ENCODE data around the gene GTF2I. TPM values are rescaled to one million over a fixed set of nuclear protein-coding genes. Genes with fewer than 3 reads are reported as not detected.
A peak's percentile ranks its signal among the peaks of the same experiment; 100 is the strongest.
"Not testable (repeated sequence)": the region's sequence is repeated elsewhere in the genome, so short reads cannot be mapped to it uniquely, and the experiment has no call there.

The GTF2I gene
- polyA plus RNA-seq (ENCODE audit: insufficient read length in 10 of 10) = 100 to 1,000 TPM; 110 to 215 (median 162) TPM
- long read RNA-seq, donor 1, full-length matches to known transcripts = 9 of 9 reads
- long read RNA-seq, donor 1, partial matches to known transcripts = 0 of 9 reads
- long read RNA-seq, donor 1, other reads (novel, unspliced or antisense) = 0 of 9 reads
- long read RNA-seq, donor 2, full-length matches to known transcripts = 7 of 7 reads
- long read RNA-seq, donor 2, partial matches to known transcripts = 0 of 7 reads
- long read RNA-seq, donor 2, other reads (novel, unspliced or antisense) = 0 of 7 reads
- long read RNA-seq, donor 3 = 0 reads
- long read RNA-seq, donor 4, full-length matches to known transcripts = 13 of 18 reads
- long read RNA-seq, donor 4, partial matches to known transcripts = 5 of 18 reads
- long read RNA-seq, donor 4, other reads (novel, unspliced or antisense) = 0 of 18 reads
- long read RNA-seq, donor 5, full-length matches to known transcripts = 9 of 42 reads
- long read RNA-seq, donor 5, partial matches to known transcripts = 33 of 42 reads
- long read RNA-seq, donor 5, other reads (novel, unspliced or antisense) = 0 of 42 reads
- long read RNA-seq, donor 6, full-length matches to known transcripts = 13 of 13 reads
- long read RNA-seq, donor 6, partial matches to known transcripts = 0 of 13 reads
- long read RNA-seq, donor 6, other reads (novel, unspliced or antisense) = 0 of 13 reads
- long read RNA-seq, donor 7, full-length matches to known transcripts = 17 of 23 reads
- long read RNA-seq, donor 7, partial matches to known transcripts = 6 of 23 reads
- long read RNA-seq, donor 7, other reads (novel, unspliced or antisense) = 0 of 23 reads
- long read RNA-seq, donor 8, full-length matches to known transcripts = 6 of 41 reads
- long read RNA-seq, donor 8, partial matches to known transcripts = 35 of 41 reads
- long read RNA-seq, donor 8, other reads (novel, unspliced or antisense) = 0 of 41 reads
- long read RNA-seq, donor 9, partial matches to known transcripts = 0 of 2 reads
- long read RNA-seq, donor 9, other reads (novel, unspliced or antisense) = 0 of 2 reads

GRCh38 chr7:74657692-74658177 lies at the start of gene GTF2I:
TSS of gene GTF2I (plus strand) at chr7:74657718. CDS start at chr7:74689129, 31,411 bp downstream.
- no peak for DNase-seq

- peak in 1 of 3 donors; percentile 11 for DNase-seq
Observed at GRCh38 chr7:74612015-74612829, 45.3 kb upstream of the GTF2I start.

GRCh38 chr7:74615933-74616780 lies 41.4 kb upstream of the GTF2I start:
- DNase-seq = no peak

- peak in 1 of 3 donors; percentile 66 for DNase-seq
Observed at GRCh38 chr7:74617180-74617744, 40.3 kb upstream of the GTF2I start.

- DNase-seq = no peak
Observed at GRCh38 chr7:74619235-74619860, 38.2 kb upstream of the GTF2I start.

GRCh38 chr7:74622228-74622749 lies 35.2 kb upstream of the GTF2I start:
- no peak for DNase-seq

GRCh38 chr7:74623135-74623534 lies 34.4 kb upstream of the GTF2I start:
- no peak for DNase-seq

- DNase-seq = peak in 2 of 3 donors; percentile 68 to 84
Observed at GRCh38 chr7:74625446-74625845, 32.1 kb upstream of the GTF2I start.

- DNase-seq = peak in 1 of 3 donors; percentile 74
Observed at GRCh38 chr7:74627661-74628411, 29.7 kb upstream of the GTF2I start.

GRCh38 chr7:74632505-74632904 lies 25.0 kb upstream of the GTF2I start:
- DNase-seq = no peak

- DNase-seq = no peak
Observed at GRCh38 chr7:74633451-74633921, 24.0 kb upstream of the GTF2I start.

- DNase-seq = no peak
Observed at GRCh38 chr7:74637745-74638144, 19.8 kb upstream of the GTF2I start.

- DNase-seq = peak; percentile 20 to 43 (median 22)
Observed at GRCh38 chr7:74650055-74650454, 7.5 kb upstream of the GTF2I start.

GRCh38 chr7:74650493-74651132 lies 6.9 kb upstream of the GTF2I start:
- not testable (repeated sequence) for DNase-seq

- not testable (repeated sequence) for DNase-seq
Observed at GRCh38 chr7:74651133-74651504, 6.4 kb upstream of the GTF2I start.

GRCh38 chr7:74653686-74654181 lies 3.8 kb upstream of the GTF2I start:
- DNase-seq = no peak

- DNase-seq = no peak
Observed at GRCh38 chr7:74654811-74655210, 2.7 kb upstream of the GTF2I start.

Measured in muscle of back (tissue), 13 donors.